ENCODE measurements around the gene PCDH9.
"Not testable (repeated sequence)": the region's sequence is repeated elsewhere in the genome, so short reads cannot be mapped to it uniquely, and the experiment has no call there.

The PCDH9 gene

DNA sequence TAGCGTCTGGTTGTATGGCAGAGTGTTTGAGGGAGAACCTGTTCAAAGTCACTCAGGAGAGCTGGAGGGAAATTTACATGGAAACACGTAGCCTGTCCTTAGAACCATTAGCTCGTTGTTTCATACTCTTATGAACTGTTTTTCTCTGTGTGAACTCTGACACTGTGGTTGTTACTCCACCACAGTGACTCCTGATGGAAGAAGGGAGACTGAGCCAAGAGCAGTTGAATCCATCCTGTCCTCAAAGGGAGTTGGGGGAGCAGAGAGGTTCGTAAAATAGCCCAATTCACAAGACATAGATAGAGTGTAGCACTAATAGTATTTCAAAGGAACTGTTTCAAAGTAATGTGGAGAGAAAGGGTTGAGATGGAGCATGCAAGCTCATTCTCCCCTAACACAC lies 964.8 kb downstream of the PCDH9 start:
- no peak for DNase-seq (ENCODE audit: low spot score)

DNA sequence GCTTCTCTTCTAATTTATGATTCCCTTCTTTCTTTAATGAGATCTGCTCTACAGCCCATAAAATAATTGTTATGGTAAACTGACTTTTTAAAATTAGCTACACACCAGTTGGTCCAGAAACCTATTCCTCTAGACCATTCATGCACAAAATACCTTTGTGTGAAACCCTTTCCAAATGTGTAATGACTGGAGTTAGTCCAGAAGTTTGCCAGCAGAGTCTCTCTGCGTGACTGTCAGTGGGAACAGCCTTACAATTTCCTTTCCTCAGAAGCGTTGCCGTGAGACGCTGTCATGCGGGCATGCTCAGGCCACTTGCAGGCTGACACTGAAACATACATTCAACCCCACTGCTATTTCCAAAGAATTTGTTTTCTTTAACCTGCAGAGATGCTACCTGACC lies 965.2 kb downstream of the PCDH9 start:
- DNase-seq (ENCODE audit: low spot score) = no peak

DNA sequence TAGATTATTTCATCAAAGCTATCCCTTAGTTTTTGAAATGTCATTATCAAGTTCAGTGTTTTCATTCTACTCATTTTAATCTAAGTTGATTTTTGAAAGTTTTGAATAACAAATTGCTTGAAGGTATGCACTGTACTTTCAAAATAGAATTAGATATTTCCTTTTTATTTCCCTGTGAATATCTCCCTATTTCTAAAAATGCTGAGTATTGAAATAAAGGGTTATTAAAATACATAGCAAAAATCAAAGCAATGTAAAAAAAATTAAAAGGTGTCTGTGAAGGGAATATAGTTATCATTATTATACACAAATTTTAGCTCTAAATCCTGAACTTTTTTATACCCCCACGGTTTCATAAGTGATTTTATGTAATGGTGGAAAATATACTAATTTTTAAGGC lies 967.8 kb downstream of the PCDH9 start:
- no peak for DNase-seq (ENCODE audit: low spot score)

DNA sequence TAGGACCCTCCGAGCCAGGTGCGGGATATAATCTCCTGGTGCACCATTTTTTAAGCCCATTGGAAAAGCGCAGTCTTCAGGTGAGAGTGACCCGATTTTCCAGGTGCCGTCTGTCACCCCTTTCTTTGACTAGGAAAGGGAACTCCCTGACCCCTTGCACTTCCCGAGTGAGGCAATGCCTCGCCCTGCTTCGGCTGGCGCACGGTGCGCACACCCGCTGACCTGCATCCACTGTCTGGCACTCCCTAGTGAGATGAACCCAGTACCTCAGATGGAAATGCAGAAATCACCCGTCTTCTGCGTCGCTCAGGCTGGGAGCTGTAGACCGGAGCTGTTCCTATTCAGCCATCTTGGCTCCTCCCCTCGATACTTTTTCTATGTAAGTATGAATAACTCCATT lies 970.7 kb downstream of the PCDH9 start:
- DNase-seq (ENCODE audit: low spot score) = not testable (repeated sequence)

Measured in CD4-positive, alpha-beta T cell treated with Interleukin-15 for 4 hours (primary cell).